GM12878 (cell line): Measurements from ENCODE around the gene PRDX3. TPM values are rescaled to one million over a fixed set of nuclear protein-coding genes. Genes with fewer than 3 reads are reported as not detected.

Experiments used
- ATAC-seq: fragments of 200-7000 bp; cut with Tn5 transposase; 3 replicates; pipeline ENCODE4 v1.9.1; 2020; ENCODE audit warnings: mild to moderate bottlenecking, moderate library complexity
- BruUV-seq: library from RNA; stranded (reverse); fragments of 400-500 nt; replicated peaks from 2 replicates; lab custom pipeline; 2021; lab: Mats Ljungman, UMichigan
- CTCF ChIA-PET: fragments of 300-600 bp; sonication (Branson Sonifier 250); formaldehyde crosslinking; extraction: SDS; loops from one replicate; lab custom pipeline; 2021; ENCODE audit warnings: inconsistent platforms; lab: Yijun Ruan, JAX
- POLR2A ChIA-PET: fragments of 350-600 bp; formaldehyde crosslinking; extraction: SDS; loops from one replicate; lab custom pipeline; 2021; ENCODE audit warnings: inconsistent platforms; lab: Charles Lee
- RAD21 ChIA-PET: fragments of 300-600 bp; sonication (Branson Sonifier 250); formaldehyde crosslinking; loops from one replicate; lab custom pipeline; 2023; ENCODE audit warnings: antibody characterized with exemption; ENCODE audit not compliant: unreplicated experiment; lab: Charles Lee
- SMC1A ChIA-PET: fragments of 300-600 bp; sonication (Branson Sonifier 250); formaldehyde crosslinking; loops from one replicate; lab custom pipeline; 2023; ENCODE audit not compliant: unreplicated experiment, uncharacterized antibody; lab: Charles Lee
- DNase-seq: peaks from one replicate; pipeline ENCODE4 v3.0.0-alpha.2; 2011; ENCODE audit warnings: low read depth, low spot score
- FAIRE-seq: peaks from 3 replicates; lab custom pipeline; 2011; peaks lifted over from hg19 to GRCh38; lab: Jason Lieb, UNC
- H2AFZ ChIP-seq: 2 replicates; pipeline ENCODE4 v1.6.0; 2011; ENCODE audit warnings: low read depth, low read length, control low read depth; ENCODE audit not compliant: control insufficient read depth
- H3K27ac ChIP-seq: 2 replicates; pipeline ENCODE4 v1.5.1; 2011; ENCODE audit warnings: control low read depth; ENCODE audit not compliant: control insufficient read depth, insufficient read depth
- H3K27me3 ChIP-seq, 2 experiments: replicated peaks in 1 of 2; 2 replicates each; pipeline versions ENCODE4 v1.6.0 to v1.6.1; 2011; ENCODE audit warnings: low read length in 1 of 2; ENCODE audit not compliant: control insufficient read depth in 2 of 2, insufficient read depth in 2 of 2
- H3K36me3 ChIP-seq, 2 experiments: 2 replicates each; pipeline ENCODE4 v1.5.1; 2011; ENCODE audit warnings: low read length in 1 of 2; ENCODE audit not compliant: control insufficient read depth in 2 of 2, insufficient read depth in 2 of 2
- H3K4me1 ChIP-seq: 2 replicates; pipeline ENCODE4 v1.6.1; 2011; ENCODE audit warnings: mild to moderate bottlenecking, low read length, moderate library complexity, mixed read lengths; ENCODE audit not compliant: control insufficient read depth, insufficient read depth
- H3K4me2 ChIP-seq: 2 replicates; pipeline ENCODE4 v1.6.0; 2011; ENCODE audit warnings: control low read depth; ENCODE audit not compliant: control insufficient read depth, insufficient read depth
- H3K4me3 ChIP-seq: fragments of 200-600 bp; sonication (generic); 2 replicates; pipeline ENCODE4 v1.5.1; 2016
- H3K79me2 ChIP-seq: 2 replicates; pipeline ENCODE4 v1.6.0; 2011; ENCODE audit warnings: low read length; ENCODE audit not compliant: control insufficient read depth, insufficient read depth
- H3K9ac ChIP-seq: 2 replicates; pipeline ENCODE4 v1.8.0; 2011; ENCODE audit warnings: low read length, control low read depth, mixed read lengths; ENCODE audit not compliant: control insufficient read depth, insufficient read depth
- H3K9me3 ChIP-seq: replicated peaks from 3 replicates; pipeline ENCODE4 v1.5.1; 2011; ENCODE audit warnings: mild to moderate bottlenecking, low read length; ENCODE audit not compliant: control insufficient read depth, insufficient read depth
- H4K20me1 ChIP-seq: 2 replicates; pipeline ENCODE4 v1.6.0; 2011; ENCODE audit not compliant: control insufficient read depth, insufficient read depth
- CBX5 ChIP-seq: sonication (generic); IDR thresholded peaks from 2 replicates; pipeline ENCODE4 v1.6.1; 2016; ENCODE audit warnings: low read depth, moderate library complexity, mild to moderate bottlenecking, inconsistent platforms
- CHD2 ChIP-seq: IDR thresholded peaks from 2 replicates; pipeline ENCODE4 v1.6.1; 2011; ENCODE audit warnings: low read depth, low read length, improper control_type of control experiment, borderline replicate concordance
- MYB ChIP-seq: fragments of 150-350 bp; IDR thresholded peaks from 2 replicates; pipeline ENCODE4 v1.6.1; 2014; ENCODE audit warnings: mild to moderate bottlenecking, low read depth, low read length, borderline replicate concordance
- NR2C1 ChIP-seq: fragments of 450-650 bp; IDR thresholded peaks from 2 replicates; pipeline ENCODE4 v1.6.1; 2017; ENCODE audit warnings: antibody characterized with exemption, mild to moderate bottlenecking, moderate library complexity
- RAD21 ChIP-seq: IDR thresholded peaks from 2 replicates; pipeline ENCODE4 v1.6.1; 2011; ENCODE audit warnings: mild to moderate bottlenecking, low read depth, low read length, moderate library complexity; ENCODE audit not compliant: insufficient read depth
- SMARCA5 ChIP-seq: fragments of 450-650 bp; IDR thresholded peaks from 2 replicates; pipeline ENCODE4 v1.6.1; 2017; ENCODE audit warnings: mild to moderate bottlenecking
- SMC3 ChIP-seq: IDR thresholded peaks from 2 replicates; pipeline ENCODE4 v1.6.1; 2011; ENCODE audit warnings: low read length, improper control_type of control experiment, borderline replicate concordance
- ZZZ3 ChIP-seq: IDR thresholded peaks from 2 replicates; pipeline ENCODE4 v1.6.1; 2011; ENCODE audit warnings: low read depth; ENCODE audit not compliant: control insufficient read depth, insufficient read length
- WGBS: methylation state at CpG from one replicate; pipeline ENCODE4 v1.1.6; 2016; ENCODE audit warnings: low lambda C conversion rate; ENCODE audit not compliant: insufficient replicate concordance, insufficient coverage; ENCODE audit errors: missing lambda C conversion rate; 5-methylcytosine and 5-hydroxymethylcytosine counted together
- in situ Hi-C: fragments of 300-500 bp; cut with MboI; formaldehyde crosslinking; loops from 9 replicates; pipeline ENCODE4 v1.14.3; 2018; ENCODE audit warnings: mixed read lengths
- intact Hi-C: fragments of 100-400 bp; cut with micrococcal nuclease; formaldehyde crosslinking; loops from one replicate; pipeline ENCODE4 v1.14.2; 2022; ENCODE audit not compliant: unreplicated experiment
- polyA plus RNA-seq, 11 experiments: library from polyadenylated mRNA; depleted of rRNA in 4 of 11; unstranded in 6 of 11; stranded (reverse) in 5 of 11; fragments of >200 nt; fragmentation: Nextera tagmentation in 4 of 11; fragmentation: Illumina TruSeq in 1 of 11; extraction: Ambion mirVana in 4 of 11; extraction: Trizol in 1 of 11; gene quantifications; 1 replicate in 1 of 11; 2 replicates in 10 of 11; pipeline versions ENCODE4 v1.2.1 to v1.2.3, GENCODE V29; 2011 to 2016; ENCODE audit warnings: inconsistent platforms in 2 of 11, missing spikeins in 2 of 11, low read depth in 1 of 11
- total RNA-seq, 4 experiments: library from RNA; depleted of rRNA in 3 of 4; stranded (reverse); fragments of >200 nt in 3 of 4; fragmentation: Illumina TruSeq in 1 of 4; extraction: Trizol in 1 of 4; gene quantifications; 2 replicates each; pipeline versions ENCODE4 v1.2.1 to v1.2.3, GENCODE V29; 2013 to 2021
- TF ChIP-seq, protein P1 (sequence below): fragments of 450-650 bp; IDR thresholded peaks from 2 replicates; pipeline ENCODE4 v1.6.1; 2014; ENCODE audit warnings: mild to moderate bottlenecking
- TF ChIP-seq, protein P2 (sequence below), 3 experiments: IDR thresholded peaks in 2 of 3; conservative IDR thresholded peaks in 1 of 3; 2 replicates each; pipeline ENCODE4 v1.5.1; 2011; ENCODE audit warnings: low read depth in 3 of 3, low read length in 3 of 3, mild to moderate bottlenecking in 3 of 3, control low read depth in 2 of 3, moderate library complexity in 2 of 3, inconsistent platforms in 1 of 3, mixed read lengths in 1 of 3; ENCODE audit not compliant: control insufficient read depth in 2 of 3, insufficient read depth in 1 of 3; ENCODE audit errors: extremely low read depth in 1 of 3

Gene PRDX3
- total and polyA plus RNA-seq, 10 of the 15 experiments (the other 5 are each of a cell fraction or from before 2014, with no cell fraction given): 195 to 1,431 (median 398) TPM

DNA sequence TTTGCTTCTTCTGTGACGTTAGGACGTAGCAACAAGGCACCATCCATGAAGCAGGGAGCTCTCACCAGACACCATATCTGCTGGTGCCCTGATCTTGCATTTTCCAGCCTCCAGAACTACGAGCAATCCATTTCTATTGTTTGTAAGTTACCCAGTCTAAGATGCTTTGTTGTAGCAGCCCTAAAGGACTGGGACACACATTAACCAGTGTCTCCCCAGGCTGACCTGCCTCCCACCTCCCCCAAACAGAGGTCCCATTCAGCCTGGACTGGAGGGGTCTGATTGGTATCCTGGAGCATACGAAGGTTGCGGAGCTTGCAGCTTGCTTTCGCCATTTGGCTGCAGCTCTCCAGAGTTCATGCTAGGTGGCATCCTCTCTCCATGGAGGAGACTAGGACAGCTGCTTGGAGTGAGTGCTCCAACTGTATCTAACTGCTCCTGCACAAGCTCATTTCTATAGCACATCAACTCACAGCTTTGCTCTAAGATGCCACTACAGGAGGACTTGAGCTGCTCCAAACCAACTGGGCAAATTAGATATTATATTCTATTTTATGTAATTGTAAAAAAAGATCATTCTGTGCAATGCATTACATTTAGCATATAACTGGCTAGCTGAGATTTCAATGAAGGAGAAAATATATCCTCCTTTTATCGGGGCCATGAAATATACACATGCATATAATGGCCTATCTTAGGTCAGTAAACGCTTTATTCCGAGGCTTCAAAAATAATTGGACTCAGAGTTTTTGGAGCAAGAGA, 20.8 kb upstream of the PRDX3 start (continued):
- 0 out of 2 replicates have a peak, but pooled peaks have one; percentile 49 for TF ChIP-seq SMARCA5
- TF ChIP-seq SMC3: peak; percentile 79
- TF ChIP-seq, protein P1, sequence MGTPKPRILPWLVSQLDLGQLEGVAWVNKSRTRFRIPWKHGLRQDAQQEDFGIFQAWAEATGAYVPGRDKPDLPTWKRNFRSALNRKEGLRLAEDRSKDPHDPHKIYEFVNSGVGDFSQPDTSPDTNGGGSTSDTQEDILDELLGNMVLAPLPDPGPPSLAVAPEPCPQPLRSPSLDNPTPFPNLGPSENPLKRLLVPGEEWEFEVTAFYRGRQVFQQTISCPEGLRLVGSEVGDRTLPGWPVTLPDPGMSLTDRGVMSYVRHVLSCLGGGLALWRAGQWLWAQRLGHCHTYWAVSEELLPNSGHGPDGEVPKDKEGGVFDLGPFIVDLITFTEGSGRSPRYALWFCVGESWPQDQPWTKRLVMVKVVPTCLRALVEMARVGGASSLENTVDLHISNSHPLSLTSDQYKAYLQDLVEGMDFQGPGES: no peak
- no peak for TF ChIP-seq MYB
- no peak for TF ChIP-seq CBX5
- TF ChIP-seq CHD2: no peak

GRCh38 chr10:119198438-119198837, 19.8 kb upstream of the PRDX3 start:
- ChIA-PET POLR2A (interaction anchor here (0.6 to 2.2 kb wide), 2 partner anchors 291 to 347 kb away, joined by 5 to 6 read pairs; no protein-coding TSS in a partner anchor), CTCF (interaction anchor here (0.6 to 7.4 kb wide), 62 partner anchors 9 to 630 kb away, joined by 3 to 89 read pairs (median 5); partner anchors contain the start of genes CACUL1, GRK5, NANOS1 and PRDX3), SMC1A (interaction anchor here (0.6 to 3.0 kb wide), 32 partner anchors 9 to 629 kb away, joined by 3 to 30 read pairs (median 4); partner anchors contain the start of gene GRK5), RAD21 (interaction anchor here (0.6 to 3.1 kb wide), 22 partner anchors 8 to 465 kb away, joined by 3 to 29 read pairs (median 5); partner anchors contain the start of genes GRK5 and PRDX3)
- no peak overlapping the region for H3K27ac ChIP-seq
- no peak overlapping the region for H3K4me3 ChIP-seq
- peak; percentile 70 for ATAC-seq
- no peaks in the 10 kb centered on the region for H3K79me2 ChIP-seq
- H3K27me3 ChIP-seq: no peaks in the 10 kb centered on the region
- H3K4me1 ChIP-seq: no peaks in the 10 kb centered on the region
- H3K36me3 ChIP-seq: no peaks in the 10 kb centered on the region
- peak; percentile 18 for FAIRE-seq
- WGBS: 10% methylated on average over 7 of the region's 7 CpGs
- in situ Hi-C loops: loop anchor here (5.0 to 25.0 kb wide), 2 partner anchors 219 to 636 kb away; no protein-coding TSS in a partner anchor
- no peaks in the 10 kb centered on the region for H3K9me3 ChIP-seq
- TF ChIP-seq RAD21 (peak; percentile 62), ZZZ3 (no peak), SMC3 (peak; percentile 56), NR2C1 (no peak)
- TF ChIP-seq, protein P2, sequence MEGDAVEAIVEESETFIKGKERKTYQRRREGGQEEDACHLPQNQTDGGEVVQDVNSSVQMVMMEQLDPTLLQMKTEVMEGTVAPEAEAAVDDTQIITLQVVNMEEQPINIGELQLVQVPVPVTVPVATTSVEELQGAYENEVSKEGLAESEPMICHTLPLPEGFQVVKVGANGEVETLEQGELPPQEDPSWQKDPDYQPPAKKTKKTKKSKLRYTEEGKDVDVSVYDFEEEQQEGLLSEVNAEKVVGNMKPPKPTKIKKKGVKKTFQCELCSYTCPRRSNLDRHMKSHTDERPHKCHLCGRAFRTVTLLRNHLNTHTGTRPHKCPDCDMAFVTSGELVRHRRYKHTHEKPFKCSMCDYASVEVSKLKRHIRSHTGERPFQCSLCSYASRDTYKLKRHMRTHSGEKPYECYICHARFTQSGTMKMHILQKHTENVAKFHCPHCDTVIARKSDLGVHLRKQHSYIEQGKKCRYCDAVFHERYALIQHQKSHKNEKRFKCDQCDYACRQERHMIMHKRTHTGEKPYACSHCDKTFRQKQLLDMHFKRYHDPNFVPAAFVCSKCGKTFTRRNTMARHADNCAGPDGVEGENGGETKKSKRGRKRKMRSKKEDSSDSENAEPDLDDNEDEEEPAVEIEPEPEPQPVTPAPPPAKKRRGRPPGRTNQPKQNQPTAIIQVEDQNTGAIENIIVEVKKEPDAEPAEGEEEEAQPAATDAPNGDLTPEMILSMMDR (IDR thresholded peaks at IDR 0.05 in 2 of 3, conservative IDR thresholded peaks at IDR 0.05 in 1 of 3; ENCODE audit: control insufficient read depth in 2 of 3, extremely low read depth in 1 of 3, insufficient read depth in 1 of 3, low read depth in 3 of 3, low read length in 3 of 3): peak; percentile 64 to 68 (median 67); a peak in 5 of 6 replicates
- peak overlapping the region; percentile 35; the same call in 1 of the 2 replicates for H2AFZ ChIP-seq
- no TSS peak for BruUV-seq
- no peak overlapping the region for H3K4me2 ChIP-seq
- DNase-seq: no peak
- no peak overlapping the region; the same call in 1 of the 2 replicates for H3K9ac ChIP-seq
- intact Hi-C loops: no loop called here
- no peaks in the 10 kb centered on the region for H4K20me1 ChIP-seq
